ENCODE results near the gene RGS7. TPM values are rescaled to one million over a fixed set of nuclear protein-coding genes. Genes with fewer than 3 reads are reported as not detected.

RGS7 gene
- total and polyA plus RNA-seq, 2 of the 4 experiments (the other 2 are of a cell fraction) = 0.58 to 0.72 TPM

DNA sequence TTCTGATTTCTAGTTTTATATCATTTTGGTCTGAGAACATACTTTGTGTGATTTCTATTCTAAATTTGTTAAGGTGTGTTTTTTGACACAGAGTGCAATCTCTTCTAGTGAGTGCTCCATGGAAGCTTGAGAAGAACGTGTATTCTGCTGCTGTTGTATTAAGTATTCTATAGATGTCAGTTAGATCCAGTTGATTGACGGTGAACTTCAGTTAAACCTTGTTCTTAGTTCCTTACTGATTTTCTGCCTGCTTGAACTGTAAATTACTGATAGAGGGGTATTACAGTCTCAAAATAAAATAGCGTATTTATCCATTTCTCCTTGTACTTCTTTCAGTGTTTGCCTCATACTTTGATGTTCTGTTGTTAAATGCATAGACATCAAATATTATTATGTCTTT, 497.0 kb downstream of the RGS7 start:
- H3K36me3 ChIP-seq (ENCODE audit: control insufficient read depth, insufficient read depth, low read length) = no peaks in the 10 kb centered on the region
- H4K20me1 ChIP-seq (ENCODE audit: insufficient read depth, low read length) = no peaks in the 10 kb centered on the region
- no peaks in the 10 kb centered on the region for H3K9me3 ChIP-seq (ENCODE audit: control insufficient read depth, insufficient read depth, low read length)
- dilution Hi-C loops (cut with HindIII; ENCODE audit: low sequenced_read_pairs, unreplicated experiment) (no loop called here), intact Hi-C loops (cut with micrococcal nuclease) (no loop called here), in situ Hi-C loops (cut with MboI; ENCODE audit: low sequenced_read_pairs) (no loop called here)
- no peak overlapping the region for H2AK9ac ChIP-seq (replicated peaks; ENCODE audit: low read depth, low read length, poor library complexity)
- H2BK120ac ChIP-seq (ENCODE audit: low read depth, low read length) = no peak overlapping the region
- H3K4me1 ChIP-seq (ENCODE audit: control insufficient read depth, insufficient read depth, low read length) = no peaks in the 10 kb centered on the region
- whole genome bisulfite sequencing, 2 experiments (ENCODE audit: extremely low coverage in 2 of 2, insufficient read length in 1 of 2) = no CpG with 5 or more reads among the region's 3 CpGs
- no peak overlapping the region for H2AFZ ChIP-seq (replicated peaks; ENCODE audit: low read length, poor library complexity)
- no peak overlapping the region for H4K5ac ChIP-seq (ENCODE audit: low read depth, low read length)
- ATAC-seq (ENCODE audit: low read depth) (no peak), DNase-seq (no peak)
- H3K9me1 ChIP-seq (ENCODE audit: insufficient read depth, low read length) = no peaks in the 10 kb centered on the region
- H3K27ac ChIP-seq (ENCODE audit: insufficient read depth, low read length) = no peak overlapping the region
- no peak overlapping the region for H3K14ac ChIP-seq (replicated peaks; ENCODE audit: low read depth, low read length)
- TF ChIP-seq POLR2A (IDR thresholded peaks at IDR 0.05; ENCODE audit: low read depth, low read length) (no peak), MAFK (IDR thresholded peaks at IDR 0.05; ENCODE audit: low read depth, low read length) (no peak), CEBPB (IDR thresholded peaks at IDR 0.05; ENCODE audit: low read depth, low read length) (no peak), SMC3 (IDR thresholded peaks at IDR 0.05; ENCODE audit: low read depth, low read length) (no peak), FOS (IDR thresholded peaks at IDR 0.05; ENCODE audit: low read depth, low read length) (no peak), RAD21 (IDR thresholded peaks at IDR 0.05; ENCODE audit: low read length) (no peak), RCOR1 (IDR thresholded peaks at IDR 0.05; ENCODE audit: insufficient replicate concordance, low read length) (no peak), BHLHE40 (IDR thresholded peaks at IDR 0.05; ENCODE audit: low read depth, low read length) (no peak), CHD1 (IDR thresholded peaks at IDR 0.05; ENCODE audit: low read depth, low read length) (no peak), RFX5 (IDR thresholded peaks at IDR 0.05; ENCODE audit: low read depth, low read length) (no peak), MAZ (IDR thresholded peaks at IDR 0.05; ENCODE audit: borderline replicate concordance, low read depth, low read length) (no peak)
- TF ChIP-seq, protein P1, sequence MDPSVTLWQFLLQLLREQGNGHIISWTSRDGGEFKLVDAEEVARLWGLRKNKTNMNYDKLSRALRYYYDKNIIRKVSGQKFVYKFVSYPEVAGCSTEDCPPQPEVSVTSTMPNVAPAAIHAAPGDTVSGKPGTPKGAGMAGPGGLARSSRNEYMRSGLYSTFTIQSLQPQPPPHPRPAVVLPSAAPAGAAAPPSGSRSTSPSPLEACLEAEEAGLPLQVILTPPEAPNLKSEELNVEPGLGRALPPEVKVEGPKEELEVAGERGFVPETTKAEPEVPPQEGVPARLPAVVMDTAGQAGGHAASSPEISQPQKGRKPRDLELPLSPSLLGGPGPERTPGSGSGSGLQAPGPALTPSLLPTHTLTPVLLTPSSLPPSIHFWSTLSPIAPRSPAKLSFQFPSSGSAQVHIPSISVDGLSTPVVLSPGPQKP (IDR thresholded peaks at IDR 0.05; ENCODE audit: borderline replicate concordance, low read depth, low read length) = no peak
- TF ChIP-seq, protein P2, sequence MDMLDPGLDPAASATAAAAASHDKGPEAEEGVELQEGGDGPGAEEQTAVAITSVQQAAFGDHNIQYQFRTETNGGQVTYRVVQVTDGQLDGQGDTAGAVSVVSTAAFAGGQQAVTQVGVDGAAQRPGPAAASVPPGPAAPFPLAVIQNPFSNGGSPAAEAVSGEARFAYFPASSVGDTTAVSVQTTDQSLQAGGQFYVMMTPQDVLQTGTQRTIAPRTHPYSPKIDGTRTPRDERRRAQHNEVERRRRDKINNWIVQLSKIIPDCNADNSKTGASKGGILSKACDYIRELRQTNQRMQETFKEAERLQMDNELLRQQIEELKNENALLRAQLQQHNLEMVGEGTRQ (IDR thresholded peaks at IDR 0.05; ENCODE audit: low read depth, low read length) = no peak
- TF ChIP-seq, protein P3, sequence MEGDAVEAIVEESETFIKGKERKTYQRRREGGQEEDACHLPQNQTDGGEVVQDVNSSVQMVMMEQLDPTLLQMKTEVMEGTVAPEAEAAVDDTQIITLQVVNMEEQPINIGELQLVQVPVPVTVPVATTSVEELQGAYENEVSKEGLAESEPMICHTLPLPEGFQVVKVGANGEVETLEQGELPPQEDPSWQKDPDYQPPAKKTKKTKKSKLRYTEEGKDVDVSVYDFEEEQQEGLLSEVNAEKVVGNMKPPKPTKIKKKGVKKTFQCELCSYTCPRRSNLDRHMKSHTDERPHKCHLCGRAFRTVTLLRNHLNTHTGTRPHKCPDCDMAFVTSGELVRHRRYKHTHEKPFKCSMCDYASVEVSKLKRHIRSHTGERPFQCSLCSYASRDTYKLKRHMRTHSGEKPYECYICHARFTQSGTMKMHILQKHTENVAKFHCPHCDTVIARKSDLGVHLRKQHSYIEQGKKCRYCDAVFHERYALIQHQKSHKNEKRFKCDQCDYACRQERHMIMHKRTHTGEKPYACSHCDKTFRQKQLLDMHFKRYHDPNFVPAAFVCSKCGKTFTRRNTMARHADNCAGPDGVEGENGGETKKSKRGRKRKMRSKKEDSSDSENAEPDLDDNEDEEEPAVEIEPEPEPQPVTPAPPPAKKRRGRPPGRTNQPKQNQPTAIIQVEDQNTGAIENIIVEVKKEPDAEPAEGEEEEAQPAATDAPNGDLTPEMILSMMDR (conservative IDR thresholded peaks at IDR 0.05; ENCODE audit: low read depth, low read length) = no peak
- ChIA-PET CTCF (interaction anchor here (0.6 kb wide), 1 partner anchor 28 kb away, joined by 4 read pairs; no protein-coding TSS in a partner anchor), POLR2A (ENCODE audit: unreplicated experiment) (no interaction called here)
- H3K79me1 ChIP-seq (ENCODE audit: low read depth in 1 of 2, low read length in 2 of 2) = no peaks in the 10 kb centered on the region
- H3K23ac ChIP-seq (ENCODE audit: low read depth, low read length) = no peak overlapping the region
- H2BK20ac ChIP-seq (ENCODE audit: low read depth, low read length) = no peak overlapping the region
- H3K4me2 ChIP-seq (ENCODE audit: low read depth, low read length) = no peak overlapping the region
- no peak overlapping the region for H4K91ac ChIP-seq (ENCODE audit: insufficient read depth, low read depth, low read length)
- no peak overlapping the region for H2BK5ac ChIP-seq (ENCODE audit: low read depth, low read length, poor library complexity, severe bottlenecking)
- no peak overlapping the region for H2AK5ac ChIP-seq (ENCODE audit: low read depth, low read length)
- no peak overlapping the region for H3K18ac ChIP-seq (ENCODE audit: low read depth, low read length)
- no peak overlapping the region for H3K9ac ChIP-seq (ENCODE audit: low read depth, low read length)
- H3K56ac ChIP-seq (ENCODE audit: extremely low read depth, insufficient read depth, low read length) = no peak overlapping the region
- H3K27me3 ChIP-seq (ENCODE audit: control insufficient read depth, insufficient read depth, low read length) = no peaks in the 10 kb centered on the region
- H3K4ac ChIP-seq (ENCODE audit: low read depth, low read length) = no peak overlapping the region
- H2BK15ac ChIP-seq (ENCODE audit: low read depth, low read length) = no peak overlapping the region
- H4K8ac ChIP-seq (ENCODE audit: low read depth in 2 of 2, low read length in 2 of 2) = no peak overlapping the region
- no TSS peak for BruUV-seq (replicated peaks)
- H3K4me3 ChIP-seq (ENCODE audit: insufficient read depth, low read depth, low read length) = no peak overlapping the region

Measured in IMR-90 (cell line).